Trophoblast cell (in vitro differentiated cells and primary cell): ENCODE results near the gene AKNA.

Experiments used
- DNase-seq, 2 donors: peaks; one replicate each; pipeline ENCODE4 v3.0.0-alpha.2; 2016
- H2AFZ ChIP-seq: 2 replicates; pipeline ENCODE4 v1.6.1; 2013; ENCODE audit warnings: low read length, moderate library complexity, mild to moderate bottlenecking; ENCODE audit not compliant: insufficient read depth, poor library complexity
- H2AK5ac ChIP-seq: 2 replicates; pipeline ENCODE4 v1.6.1; 2013; ENCODE audit warnings: mild to moderate bottlenecking, low read length
- H2BK120ac ChIP-seq: 2 replicates; pipeline ENCODE4 v1.6.1; 2013; ENCODE audit warnings: low read length, mild to moderate bottlenecking, moderate library complexity; ENCODE audit not compliant: insufficient read depth, poor library complexity
- H2BK12ac ChIP-seq: 2 replicates; pipeline ENCODE4 v1.6.1; 2013; ENCODE audit warnings: mild to moderate bottlenecking, low read length, moderate library complexity
- H2BK5ac ChIP-seq: 2 replicates; pipeline ENCODE4 v1.6.1; 2013; ENCODE audit warnings: low read length, low read depth, moderate library complexity, mild to moderate bottlenecking; ENCODE audit not compliant: poor library complexity
- H3K14ac ChIP-seq: 2 replicates; pipeline ENCODE4 v1.6.1; 2013; ENCODE audit warnings: mild to moderate bottlenecking, low read length
- H3K18ac ChIP-seq: 2 replicates; pipeline ENCODE4 v1.6.1; 2013; ENCODE audit warnings: mild to moderate bottlenecking, low read length
- H3K23ac ChIP-seq: 2 replicates; pipeline ENCODE4 v1.6.1; 2013; ENCODE audit warnings: low read length
- H3K27ac ChIP-seq: 2 replicates; pipeline ENCODE4 v1.5.1; 2013; ENCODE audit warnings: low read depth, mild to moderate bottlenecking, inconsistent platforms, low read length, moderate library complexity
- H3K27me3 ChIP-seq: 2 replicates; pipeline ENCODE4 v1.6.1; 2013; ENCODE audit warnings: inconsistent platforms, mild to moderate bottlenecking, low read length, moderate library complexity; ENCODE audit not compliant: insufficient read depth
- H3K36me3 ChIP-seq, 2 experiments: 1 replicate in 1 of 2; 2 replicates in 1 of 2; pipeline ENCODE4 v1.6.1; 2013; ENCODE audit warnings: low read length in 2 of 2, mild to moderate bottlenecking in 2 of 2, moderate library complexity in 1 of 2; ENCODE audit not compliant: insufficient read depth in 2 of 2, control insufficient read depth in 1 of 2
- H3K4ac ChIP-seq: 2 replicates; pipeline ENCODE4 v1.6.1; 2013; ENCODE audit warnings: low read depth, mild to moderate bottlenecking, low read length, moderate library complexity
- H3K4me1 ChIP-seq, 2 experiments: 1 replicate in 1 of 2; 2 replicates in 1 of 2; pipeline ENCODE4 v1.6.1; 2013; ENCODE audit warnings: low read length in 2 of 2, mild to moderate bottlenecking in 2 of 2, moderate library complexity in 1 of 2; ENCODE audit not compliant: insufficient read depth in 2 of 2, control insufficient read depth in 1 of 2
- H3K4me2 ChIP-seq: 2 replicates; pipeline ENCODE4 v1.6.1; 2013; ENCODE audit warnings: inconsistent platforms, mild to moderate bottlenecking, low read length, moderate library complexity
- H3K4me3 ChIP-seq: 2 replicates; pipeline ENCODE4 v1.5.1; 2013; ENCODE audit warnings: mild to moderate bottlenecking, low read depth, low read length, inconsistent platforms
- H3K79me1 ChIP-seq: one replicate; pipeline ENCODE4 v1.6.1; 2013; ENCODE audit warnings: low read length
- H3K79me2 ChIP-seq: 2 replicates; pipeline ENCODE4 v1.6.1; 2013; ENCODE audit warnings: low read length, mild to moderate bottlenecking; ENCODE audit not compliant: control insufficient read depth, insufficient read depth, poor library complexity
- H3K9ac ChIP-seq: 2 replicates; pipeline ENCODE4 v1.6.1; 2013; ENCODE audit warnings: mild to moderate bottlenecking, low read length
- H3K9me3 ChIP-seq: 2 replicates; pipeline ENCODE4 v1.6.1; 2013; ENCODE audit warnings: low read depth, mild to moderate bottlenecking, control low read depth, inconsistent platforms, low read length; ENCODE audit not compliant: insufficient read depth
- H4K12ac ChIP-seq: 2 replicates; pipeline ENCODE4 v1.6.1; 2013; ENCODE audit warnings: low read depth, mild to moderate bottlenecking, low read length, moderate library complexity
- H4K8ac ChIP-seq: 2 replicates; pipeline ENCODE4 v1.6.1; 2013; ENCODE audit warnings: low read depth, mild to moderate bottlenecking, low read length, moderate library complexity
- H4K91ac ChIP-seq: one replicate; pipeline ENCODE4 v1.6.1; 2013; ENCODE audit warnings: low read depth, mild to moderate bottlenecking, low read length, moderate library complexity
- WGBS: extraction: QIAGEN DNeasy Blood & Tissue Kit; methylation state at CpG from one replicate; pipeline ENCODE4 v1.1.7; 2013; ENCODE audit warnings: missing lambda C conversion rate; ENCODE audit not compliant: insufficient read length, insufficient coverage; ENCODE audit errors: extremely low coverage; 5-methylcytosine and 5-hydroxymethylcytosine counted together

Gene AKNA

DNA sequence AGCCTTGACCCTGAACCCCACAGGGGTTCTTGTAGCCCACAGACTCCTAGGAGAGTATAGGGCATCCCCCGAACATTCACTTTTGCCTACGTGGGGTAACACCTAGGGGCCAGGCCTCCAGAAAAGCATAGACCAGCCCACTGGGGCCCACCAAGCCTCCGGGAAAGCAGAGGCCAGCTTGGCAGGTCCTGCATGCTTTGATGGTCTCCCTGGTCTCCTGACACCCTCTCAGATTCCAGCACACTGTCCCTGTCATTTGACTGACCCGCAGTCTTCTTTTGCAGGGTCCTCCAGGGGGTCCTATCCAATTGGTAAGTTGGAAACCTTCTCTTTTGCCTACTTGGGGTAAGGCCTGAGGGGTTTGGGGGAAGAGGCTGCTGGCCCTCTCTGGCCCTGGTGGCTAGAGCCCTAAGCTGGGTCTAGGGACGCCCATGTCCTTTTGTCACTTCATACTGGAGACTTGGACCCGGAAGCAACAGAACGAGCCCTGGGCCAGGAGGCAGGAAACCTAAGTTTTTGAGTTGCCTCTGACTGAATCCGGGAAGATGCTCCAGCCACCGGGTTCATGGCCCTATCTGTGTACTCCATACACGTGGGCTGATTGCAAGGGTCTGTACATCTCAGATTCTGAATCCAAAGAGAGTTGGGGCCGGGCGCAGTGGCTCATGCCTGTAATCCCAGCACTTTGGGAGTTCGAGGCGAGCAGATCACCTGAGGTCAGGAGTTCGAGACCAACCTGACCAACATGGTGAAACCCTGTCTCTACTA is 85.8 kb downstream of the AKNA start:
- Histone ChIP-seq H4K91ac (no peak overlapping the region), H3K27ac (no peak overlapping the region), H3K4me1 (peaks cover 0 to 3% of the 10 kb centered on the region in 2 experiments), H2BK12ac (no peak overlapping the region), H3K4me3 (no peak overlapping the region), H3K4me2 (no peak overlapping the region), H3K79me1 (no peaks in the 10 kb centered on the region), H3K18ac (no peak overlapping the region), H2AK5ac (no peak overlapping the region), H3K79me2 (no peaks in the 10 kb centered on the region), H3K23ac (no peak overlapping the region), H3K36me3 (peaks cover 52 to 61% of the 10 kb centered on the region in 2 experiments), H4K8ac (no peak overlapping the region), H3K9ac (no peak overlapping the region), H3K27me3 (no peaks in the 10 kb centered on the region), H2AFZ (no peak overlapping the region), H3K14ac (no peak overlapping the region), H3K4ac (no peak overlapping the region), H4K12ac (no peak overlapping the region), H2BK5ac (no peak overlapping the region), H2BK120ac (no peak overlapping the region), H3K9me3 (no peaks in the 10 kb centered on the region)
- WGBS: no CpG with 5 or more reads among the region's 15 CpGs
- no peak for DNase-seq

DNA sequence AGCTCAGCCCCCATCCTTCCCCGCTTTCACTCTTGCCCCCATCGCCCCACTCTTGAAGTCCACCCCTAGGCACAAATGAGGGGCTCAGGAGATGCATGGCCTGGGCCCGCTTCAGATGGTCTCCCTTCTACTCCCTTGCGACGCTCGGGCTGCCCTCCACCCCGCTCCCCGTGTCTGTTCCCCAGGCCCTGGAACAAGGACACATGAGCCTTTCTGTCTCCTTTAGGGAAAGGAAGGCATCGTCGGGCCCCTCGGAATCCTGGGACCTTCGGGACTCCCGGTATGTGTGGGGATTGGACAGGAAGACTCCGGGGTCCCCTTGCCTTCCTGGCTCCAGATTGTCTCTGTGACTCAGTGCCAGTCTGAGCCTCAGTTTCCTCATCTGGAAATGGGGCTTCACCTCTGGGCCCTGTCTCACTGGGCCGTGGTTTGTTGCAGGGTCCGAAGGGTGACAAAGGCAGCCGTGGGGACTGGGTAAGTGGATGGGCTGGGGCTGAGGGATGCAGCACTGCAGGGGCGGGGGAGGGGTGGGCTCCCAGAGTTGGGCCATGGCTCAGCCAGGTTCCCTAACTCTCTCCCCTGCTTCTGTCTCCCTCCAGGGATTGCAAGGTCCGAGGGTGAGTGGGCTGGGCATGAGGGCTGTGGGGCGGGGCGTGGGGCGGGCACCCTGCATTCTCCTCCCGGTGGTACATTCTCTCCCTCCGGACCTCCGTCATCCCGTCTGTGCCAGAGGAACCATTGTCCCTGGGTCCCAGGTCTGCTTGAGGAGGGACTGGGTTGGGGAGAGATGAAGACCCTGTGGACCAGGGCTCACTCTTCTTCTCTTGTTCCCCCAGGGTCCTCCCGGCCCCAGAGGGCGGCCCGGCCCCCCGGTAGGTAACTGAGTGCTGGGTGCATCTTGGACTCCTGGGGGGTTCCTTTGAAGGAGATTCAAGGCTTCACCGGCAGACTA is 86.7 kb downstream of the AKNA start:
- H3K79me1 ChIP-seq: no peaks in the 10 kb centered on the region
- H3K36me3 ChIP-seq: peaks cover 45 to 53% of the 10 kb centered on the region in 2 experiments
- no peak overlapping the region for H4K8ac ChIP-seq
- H4K91ac ChIP-seq: no peak overlapping the region
- no peaks in the 10 kb centered on the region for H3K9me3 ChIP-seq
- DNase-seq: no peak
- no peak overlapping the region for H3K27ac ChIP-seq
- no peak overlapping the region for H3K4me2 ChIP-seq
- H3K4me3 ChIP-seq: no peak overlapping the region
- H3K27me3 ChIP-seq: no peaks in the 10 kb centered on the region
- no peak overlapping the region for H2AFZ ChIP-seq
- no peaks in the 10 kb centered on the region for H3K79me2 ChIP-seq
- no peak overlapping the region for H2BK120ac ChIP-seq
- H3K23ac ChIP-seq: no peak overlapping the region
- no peak overlapping the region for H2BK12ac ChIP-seq
- H3K18ac ChIP-seq: no peak overlapping the region
- no peak overlapping the region for H4K12ac ChIP-seq
- no peak overlapping the region for H3K4ac ChIP-seq
- no peak overlapping the region for H3K9ac ChIP-seq
- no peak overlapping the region for H3K14ac ChIP-seq
- H2AK5ac ChIP-seq: no peak overlapping the region
- peaks cover 0 to 3% of the 10 kb centered on the region in 2 experiments for H3K4me1 ChIP-seq
- H2BK5ac ChIP-seq: no peak overlapping the region
- no CpG with 5 or more reads among the region's 31 CpGs for WGBS

DNA sequence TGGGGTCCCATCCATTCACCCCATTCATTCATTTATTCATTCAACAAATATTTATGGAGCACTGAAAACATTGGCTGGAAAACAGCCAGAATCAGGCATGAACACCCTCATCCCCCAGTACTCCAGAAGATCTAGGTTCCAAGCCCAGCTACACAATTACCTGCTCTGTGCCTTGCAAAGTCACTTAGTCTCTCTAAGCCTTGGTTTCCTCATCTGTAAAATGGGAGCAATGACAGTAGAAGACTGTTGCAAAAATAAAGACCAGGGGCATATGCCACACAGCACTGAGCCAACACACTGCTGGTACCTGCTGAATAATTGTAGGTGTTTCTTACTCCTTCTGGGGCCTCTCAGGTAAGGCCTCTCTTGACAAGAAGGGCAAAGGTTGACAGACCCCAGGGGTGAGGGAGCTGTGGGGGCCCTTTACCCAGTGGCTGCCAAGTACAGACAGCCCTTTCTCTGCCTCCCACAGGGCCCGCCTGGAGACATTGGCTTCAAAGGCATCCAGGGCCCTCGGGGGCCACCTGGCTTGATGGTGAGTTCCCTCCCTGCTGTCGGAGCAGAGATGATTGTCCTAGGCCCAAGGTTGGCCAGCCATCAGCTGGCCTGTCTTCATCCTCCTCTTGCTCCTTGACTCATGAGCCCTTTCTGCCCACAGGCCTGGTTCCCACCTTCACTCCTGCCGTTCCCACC is 87.5 kb downstream of the AKNA start:
- no peak overlapping the region for H2AFZ ChIP-seq
- H3K79me1 ChIP-seq: no peaks in the 10 kb centered on the region
- H3K79me2 ChIP-seq: no peaks in the 10 kb centered on the region
- H3K9ac ChIP-seq: no peak overlapping the region
- peaks cover 45 to 52% of the 10 kb centered on the region in 2 experiments for H3K36me3 ChIP-seq
- no peak overlapping the region for H2BK5ac ChIP-seq
- no peak overlapping the region for H3K4ac ChIP-seq
- H4K8ac ChIP-seq: no peak overlapping the region
- no peak overlapping the region for H3K4me3 ChIP-seq
- H3K27me3 ChIP-seq: no peaks in the 10 kb centered on the region
- no peak overlapping the region for H2BK12ac ChIP-seq
- H3K18ac ChIP-seq: no peak overlapping the region
- peaks cover 0 to 3% of the 10 kb centered on the region in 2 experiments for H3K4me1 ChIP-seq
- WGBS: no CpG with 5 or more reads among the region's 4 CpGs
- no peak overlapping the region for H4K91ac ChIP-seq
- no peaks in the 10 kb centered on the region for H3K9me3 ChIP-seq
- no peak overlapping the region for H3K27ac ChIP-seq
- no peak overlapping the region for H3K4me2 ChIP-seq
- no peak overlapping the region for H2BK120ac ChIP-seq
- H2AK5ac ChIP-seq: no peak overlapping the region
- no peak overlapping the region for H3K23ac ChIP-seq
- no peak for DNase-seq
- no peak overlapping the region for H4K12ac ChIP-seq
- H3K14ac ChIP-seq: no peak overlapping the region
